Stimulated activated CD8-positive, alpha-beta memory T cell treated with anti-CD3 and anti-CD28 coated beads, Interleukin-4, amount 100 ng/mL, for 24 hours (primary cell): Measurements from ENCODE around the gene SEPHS2.
"Not testable (repeated sequence)": the region's sequence is repeated elsewhere in the genome, so short reads cannot be mapped to it uniquely, and the experiment has no call there.

ENCODE experiments used
- DNase-seq: peaks from one replicate; pipeline ENCODE4 v3.0.0-alpha.2; 2020; ENCODE audit warnings: low read depth

Gene SEPHS2

DNA sequence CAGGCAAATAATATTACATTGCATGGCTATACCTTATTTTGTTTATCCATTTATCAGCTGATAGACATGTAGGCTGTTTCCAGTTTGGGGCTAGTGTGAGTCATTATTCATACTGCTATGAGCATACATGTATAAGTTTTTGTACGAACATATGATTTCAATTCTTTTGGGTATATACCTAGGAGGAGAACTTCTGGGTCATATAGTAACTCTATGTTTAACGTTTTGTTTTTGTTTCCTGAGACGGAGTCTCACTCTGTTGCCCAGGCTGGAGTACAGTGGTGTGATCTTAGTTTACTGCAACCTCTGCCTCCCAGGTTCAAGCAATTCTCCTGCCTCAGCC is 24.5 kb upstream of the SEPHS2 start:
- DNase-seq, result no peak

DNA sequence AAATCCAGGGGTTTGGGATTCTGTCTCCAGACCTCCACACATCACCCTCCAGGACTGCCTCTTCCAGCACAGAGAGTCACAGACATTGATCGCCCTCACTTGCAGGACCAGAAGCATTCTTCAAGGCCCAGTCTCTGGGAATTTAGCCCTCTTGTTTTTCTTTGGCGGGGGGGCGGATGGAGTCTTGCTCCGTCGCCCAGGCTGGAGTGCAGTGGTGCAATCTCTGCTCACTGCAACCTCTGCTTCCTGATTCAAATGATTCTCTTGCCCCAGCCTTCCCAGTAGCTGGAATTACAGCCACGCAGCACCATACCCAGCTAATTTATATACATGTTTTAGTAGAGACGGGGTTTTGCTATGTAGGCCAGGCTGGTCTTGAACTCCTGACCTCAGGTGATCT is 18.4 kb upstream of the SEPHS2 start:
- DNase-seq, result no peak

DNA sequence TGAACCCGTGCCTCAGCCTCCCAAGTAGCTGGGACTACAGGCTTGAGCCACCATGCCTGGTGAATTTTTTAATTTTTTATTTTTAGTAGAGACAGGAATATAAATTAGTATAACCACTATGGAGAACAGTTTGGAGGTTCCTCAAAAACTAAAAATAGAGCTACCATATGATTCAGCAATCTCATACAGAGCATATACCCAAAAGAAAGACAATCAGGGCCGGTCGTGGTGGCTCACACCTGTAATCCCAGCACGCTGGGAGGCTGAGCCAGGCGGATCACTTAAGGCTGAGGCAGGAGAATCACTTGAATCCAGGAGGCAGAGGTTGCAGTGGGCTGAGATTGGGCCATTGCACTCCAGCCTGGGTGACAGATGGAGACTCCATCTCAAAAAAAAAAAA is 15.8 kb upstream of the SEPHS2 start:
- DNase-seq, result not testable (repeated sequence)

DNA sequence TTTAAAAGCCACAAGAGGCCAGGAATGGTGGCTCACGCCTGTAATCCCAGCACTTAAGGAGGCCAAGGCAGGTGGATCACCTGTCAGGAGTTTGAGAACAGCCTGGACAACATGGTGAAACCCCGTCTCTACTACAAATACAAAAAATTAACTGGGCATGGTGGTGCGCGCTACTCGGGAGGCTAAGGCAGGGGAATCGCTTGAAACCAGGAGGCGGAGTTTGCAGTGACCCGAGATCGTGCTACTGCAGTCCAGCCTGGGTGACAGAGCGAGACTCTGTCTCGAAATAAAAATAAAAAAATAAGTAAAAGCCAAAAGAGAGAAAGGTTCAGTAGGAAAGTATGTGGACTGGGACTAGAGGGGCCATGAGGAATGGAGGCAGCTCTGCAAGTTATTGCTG is 13.8 kb upstream of the SEPHS2 start:
- DNase-seq, result no peak

DNA sequence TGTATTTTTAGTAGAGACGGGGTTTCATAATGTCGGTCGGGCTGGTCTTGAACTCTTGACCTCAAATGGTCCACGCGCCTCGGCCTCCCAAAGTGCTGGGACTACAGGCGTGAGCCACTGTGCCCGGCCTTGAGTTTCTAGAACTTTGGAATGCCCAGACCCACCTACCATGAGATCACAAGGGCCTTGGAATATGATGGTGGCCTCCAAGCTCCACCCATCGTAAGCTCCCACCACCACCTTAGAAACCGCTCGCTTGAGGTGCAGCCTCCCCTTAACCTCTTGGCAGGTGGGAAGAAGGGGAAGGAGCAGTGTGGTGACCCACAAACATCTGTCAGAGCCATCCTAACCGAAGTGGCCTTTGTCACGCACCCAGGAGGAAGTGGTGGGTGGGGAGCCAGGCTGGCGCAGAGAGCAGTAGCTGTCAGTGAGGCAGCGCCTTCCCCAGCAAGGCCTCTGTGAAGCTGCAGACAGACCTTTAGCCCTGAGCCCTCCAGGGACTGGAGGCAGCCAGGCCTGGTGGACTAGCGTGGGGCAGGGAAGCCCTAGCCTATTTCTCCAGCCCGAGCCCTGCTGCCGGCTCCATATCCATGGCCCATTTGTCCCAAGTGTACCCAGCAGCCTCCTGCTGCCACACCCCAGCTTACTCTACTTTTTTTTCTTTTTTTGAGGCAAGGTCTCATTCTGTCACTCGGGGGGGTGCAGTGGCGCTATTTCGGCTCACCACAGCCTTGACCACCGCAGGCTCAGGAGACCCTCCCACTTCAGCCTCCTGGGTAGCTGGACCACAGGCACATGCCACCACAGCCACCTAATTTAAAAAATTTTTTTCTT is 13.1 kb upstream of the SEPHS2 start:
- DNase-seq, result peak; percentile 84

DNA sequence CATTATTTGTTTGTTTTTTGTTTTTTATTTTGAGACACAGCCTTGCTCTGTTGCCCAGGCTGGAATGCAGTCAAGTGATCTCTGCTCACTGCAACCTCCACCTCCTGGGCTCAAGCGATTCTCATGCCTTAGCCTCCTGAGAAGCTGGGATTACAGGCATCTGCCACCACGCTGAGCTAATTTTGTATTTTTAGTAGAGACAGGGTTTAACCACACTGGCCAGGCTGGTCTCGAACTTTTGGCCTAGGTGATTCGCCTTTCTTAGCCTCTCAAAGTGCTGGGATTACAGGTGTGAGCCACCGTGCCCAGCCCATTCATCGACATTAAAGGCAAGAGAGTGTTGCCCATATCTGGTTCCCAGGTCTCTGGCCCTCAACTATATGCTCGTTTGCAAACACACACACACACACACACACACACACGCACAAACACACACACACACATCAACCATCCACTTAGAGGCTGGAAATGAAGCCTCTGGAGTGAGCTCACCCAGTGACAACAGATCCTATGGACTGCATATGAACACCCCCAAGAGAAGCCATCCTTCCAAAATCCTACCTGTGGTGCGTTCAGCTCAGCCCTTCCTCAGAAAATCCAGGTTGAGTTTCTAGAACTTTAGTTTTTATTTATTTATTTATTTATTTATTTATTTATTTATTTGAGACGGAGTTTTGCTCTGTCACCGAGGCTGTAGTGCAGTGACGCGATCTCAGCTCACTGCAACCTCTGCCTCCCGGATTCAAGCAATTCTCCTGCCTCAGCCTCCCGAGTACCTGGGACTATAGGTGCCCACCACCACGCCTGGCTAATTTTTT is 12.3 kb upstream of the SEPHS2 start:
- DNase-seq, result no peak

DNA sequence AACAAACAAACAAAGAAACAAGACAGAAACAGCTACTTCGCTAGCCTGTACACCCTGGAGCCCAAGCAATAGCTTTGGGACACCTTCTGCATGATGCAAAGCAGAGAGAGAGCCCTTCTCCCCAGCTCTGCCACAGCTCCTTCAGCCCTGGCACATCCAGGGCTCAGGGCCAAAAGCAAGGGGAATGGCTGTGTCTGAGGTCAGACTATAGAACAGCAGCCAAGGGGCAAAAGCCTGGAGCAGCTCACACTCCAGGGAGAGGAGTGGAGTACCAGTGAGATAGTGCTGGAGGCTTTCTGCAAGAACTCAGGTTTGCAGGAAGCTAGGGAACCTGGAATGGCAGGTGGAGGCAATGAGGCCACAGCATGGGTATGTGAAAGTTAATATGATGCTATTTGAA is 11.6 kb upstream of the SEPHS2 start:
- no peak for DNase-seq

DNA sequence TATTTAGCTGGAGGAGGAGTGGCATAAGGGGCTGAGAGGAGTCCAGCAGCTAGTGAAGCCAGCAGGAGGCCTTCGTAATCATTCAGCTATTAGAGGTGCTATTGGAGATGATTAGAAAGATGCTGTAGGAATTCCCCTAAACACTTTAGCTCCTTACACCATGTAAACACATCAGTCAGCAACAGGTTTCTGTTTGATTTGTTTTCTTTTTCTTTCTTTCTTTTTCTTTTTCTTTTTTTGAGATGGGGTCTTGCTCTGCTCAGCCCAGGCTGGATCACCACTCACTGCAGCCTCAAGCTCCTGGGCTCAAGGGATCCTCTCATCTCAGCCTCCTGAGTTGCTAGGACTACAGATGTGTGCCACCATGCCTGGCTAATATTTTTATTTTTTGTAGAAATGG is 10.6 kb upstream of the SEPHS2 start:
- DNase-seq, result no peak

DNA sequence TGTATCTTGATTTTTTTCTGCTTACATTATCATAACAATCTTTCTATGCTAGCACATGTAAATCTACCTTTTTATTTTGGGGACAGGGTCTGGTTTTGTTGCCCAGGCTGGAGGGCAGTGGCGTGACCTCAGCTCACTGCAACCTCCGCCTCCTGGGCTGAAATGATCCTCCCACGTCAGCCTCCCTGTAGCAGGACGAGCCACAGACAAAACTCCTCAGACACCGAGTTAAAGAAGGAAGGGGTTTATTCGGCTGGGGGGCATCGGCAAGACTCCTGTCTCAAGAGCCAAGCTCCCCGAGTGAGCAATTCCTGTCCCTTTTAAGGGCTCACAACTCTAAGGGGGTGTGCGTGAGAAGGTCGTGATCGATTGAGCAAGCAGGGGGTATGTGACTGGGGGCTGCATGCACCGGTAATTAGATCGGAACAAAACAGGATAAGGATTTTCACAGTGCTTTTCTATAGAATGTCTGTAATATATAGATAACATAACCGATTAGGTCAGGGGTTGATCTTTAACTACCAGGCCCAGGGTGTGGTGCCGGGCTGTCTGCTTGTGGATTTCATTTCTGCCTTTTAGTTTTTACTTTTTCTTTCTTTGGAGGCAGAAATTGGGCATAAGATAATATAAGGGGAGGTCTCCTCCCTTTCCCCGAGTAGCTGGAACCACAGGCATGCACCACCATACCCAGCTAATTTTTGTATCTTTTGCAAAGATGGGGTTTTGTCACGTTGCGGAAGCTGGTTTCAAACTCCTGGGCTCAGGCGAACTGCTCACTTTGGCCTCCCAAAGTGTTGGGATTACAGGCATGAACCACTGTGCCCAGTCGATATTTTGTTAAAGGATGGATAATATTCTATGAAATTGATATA is 7.3 kb upstream of the SEPHS2 start:
- DNase-seq, result not testable (repeated sequence)

DNA sequence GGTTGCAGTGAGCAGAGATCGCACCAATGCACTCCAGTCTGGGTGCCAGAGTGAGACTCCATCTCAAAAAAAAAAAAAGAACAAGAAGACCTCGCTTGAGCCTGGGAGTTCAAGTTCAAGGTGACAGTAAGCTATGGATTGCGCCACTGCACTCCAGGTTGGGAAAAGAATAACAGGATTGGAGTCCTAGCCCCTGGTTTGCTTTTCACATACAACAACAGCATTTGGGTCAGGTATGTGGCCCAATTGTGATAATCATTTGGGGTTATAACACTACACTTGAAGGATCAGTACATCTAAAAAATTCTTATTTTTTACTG is 3.4 kb upstream of the SEPHS2 start:
- no peak for DNase-seq

DNA sequence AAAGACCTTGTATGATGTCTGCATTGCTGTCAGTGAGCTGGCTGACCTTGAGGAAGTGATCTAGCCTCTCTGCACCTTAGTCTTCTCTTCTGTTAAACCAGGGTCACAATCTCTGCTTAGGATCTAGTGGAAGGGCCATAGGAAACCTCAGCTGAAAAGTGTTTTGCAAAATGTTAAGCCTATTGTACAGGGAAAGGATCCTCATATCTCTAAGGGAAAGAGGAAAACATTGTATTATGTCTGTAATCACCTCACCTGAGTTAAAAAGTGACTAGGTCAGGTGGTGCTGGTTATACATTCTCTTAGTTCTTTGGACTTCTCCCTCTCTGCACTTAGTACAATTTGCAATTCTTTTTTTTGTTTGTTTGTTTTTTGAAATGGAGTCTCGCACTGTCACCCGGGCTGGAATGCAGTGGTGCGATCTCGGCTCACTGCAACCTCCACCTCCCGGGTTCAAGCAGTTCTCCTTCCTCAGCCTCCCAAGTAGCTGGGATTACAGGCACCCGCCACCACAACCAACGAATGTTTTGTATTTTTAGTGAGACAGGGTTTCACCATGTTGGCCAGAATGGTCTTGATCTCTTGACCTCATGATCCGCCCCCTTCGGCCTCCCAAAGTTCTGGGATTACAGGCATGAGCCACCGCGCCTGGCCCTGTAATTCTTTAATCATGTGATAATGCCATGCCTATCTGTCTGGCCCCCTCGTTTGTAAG is 2.0 kb upstream of the SEPHS2 start:
- DNase-seq, result no peak

DNA sequence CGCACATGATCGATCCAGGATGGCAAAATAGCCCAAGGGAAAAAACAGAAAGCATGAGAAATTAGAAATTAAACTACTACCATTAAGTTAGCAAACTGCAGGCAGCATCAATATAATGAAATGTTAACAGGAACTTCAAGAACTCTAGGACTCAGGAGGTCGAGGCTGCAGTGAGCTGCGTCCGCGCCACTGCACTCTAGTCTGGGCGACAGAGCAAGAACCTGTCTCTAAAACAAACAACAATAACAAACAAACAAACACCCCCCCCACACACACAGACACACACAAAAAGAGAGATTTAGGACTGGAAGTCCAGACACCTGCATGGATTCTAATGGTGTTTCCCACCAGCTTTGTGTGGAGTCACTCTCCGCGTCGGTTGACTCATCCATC is 525 bp upstream of the SEPHS2 start:
- no peak for DNase-seq

DNA sequence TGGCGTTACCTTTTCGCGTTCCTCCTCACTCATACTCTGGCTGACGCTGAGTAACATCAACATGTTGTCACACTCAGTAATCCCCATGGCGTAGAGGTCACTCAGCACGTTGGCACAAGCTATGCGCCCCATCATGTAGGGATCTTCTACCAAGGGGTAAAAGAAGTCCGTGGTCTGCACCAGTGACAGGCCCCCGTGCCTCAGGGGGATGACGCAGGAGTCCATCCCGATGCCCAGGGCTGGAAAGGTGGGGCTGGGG is 596 bp downstream of the SEPHS2 start:
- DNase-seq, result no peak

DNA sequence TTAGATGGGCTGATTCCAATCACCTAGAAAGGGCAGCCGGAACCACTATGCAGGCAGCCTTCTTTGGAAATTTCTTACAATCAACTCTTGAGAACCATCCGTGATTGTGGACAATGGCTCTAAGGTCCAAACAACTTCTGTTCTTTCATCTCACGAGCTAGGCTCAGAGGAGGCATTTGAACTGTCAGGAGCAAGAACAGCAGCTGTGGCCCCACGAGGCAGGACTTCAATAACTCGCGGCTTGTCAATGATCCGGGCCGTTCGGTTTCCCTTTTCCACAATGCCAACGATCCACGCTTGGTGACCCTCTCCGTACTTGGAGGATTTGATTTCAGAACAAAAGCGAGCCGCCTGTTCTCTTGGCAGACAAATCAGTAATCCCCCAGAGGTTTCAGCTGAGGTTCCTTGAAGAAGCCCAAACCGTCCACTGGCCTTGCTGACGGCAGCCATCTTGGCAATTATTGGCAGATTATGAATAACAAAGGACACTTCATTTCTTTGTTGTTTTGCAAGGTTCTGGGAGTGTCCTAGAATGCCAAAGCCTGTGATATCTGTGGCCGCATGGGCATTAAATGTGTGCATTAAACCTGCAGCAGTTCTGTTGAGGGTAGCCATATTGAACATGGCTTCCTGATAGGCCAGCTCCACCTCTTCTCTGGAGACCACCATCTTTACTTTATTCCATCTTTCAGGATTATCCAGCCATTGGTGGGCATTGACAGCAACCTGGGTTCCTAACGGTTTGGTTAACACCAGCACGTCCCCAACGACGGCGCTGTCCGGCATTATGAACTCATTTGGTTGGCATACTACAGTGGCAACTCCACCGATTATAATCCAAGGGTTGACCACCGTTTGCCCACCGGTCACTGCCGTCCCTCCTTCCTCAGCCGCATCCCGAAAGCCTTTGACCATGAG is 1.2 kb downstream of the SEPHS2 start:
- no peak for DNase-seq

DNA sequence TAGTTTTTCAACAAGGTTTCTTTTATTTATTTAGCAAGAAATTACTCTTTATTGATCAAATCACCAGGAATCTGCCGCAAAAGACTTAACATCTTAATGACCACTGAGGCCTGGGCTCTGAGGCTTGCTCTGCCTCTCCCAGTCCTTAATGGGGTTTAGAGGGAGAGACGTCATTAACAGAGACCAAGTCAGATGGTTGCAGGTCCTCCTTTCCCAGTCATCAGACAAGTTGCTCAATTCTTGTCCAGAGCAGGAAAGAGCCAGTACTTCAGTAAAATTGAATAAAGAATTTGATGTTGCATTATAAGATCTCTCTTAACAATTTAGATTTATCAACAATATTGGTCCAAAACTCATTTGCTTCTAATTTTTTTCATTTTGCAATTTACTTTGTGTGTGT is 2.0 kb downstream of the SEPHS2 start:
- DNase-seq, result no peak

DNA sequence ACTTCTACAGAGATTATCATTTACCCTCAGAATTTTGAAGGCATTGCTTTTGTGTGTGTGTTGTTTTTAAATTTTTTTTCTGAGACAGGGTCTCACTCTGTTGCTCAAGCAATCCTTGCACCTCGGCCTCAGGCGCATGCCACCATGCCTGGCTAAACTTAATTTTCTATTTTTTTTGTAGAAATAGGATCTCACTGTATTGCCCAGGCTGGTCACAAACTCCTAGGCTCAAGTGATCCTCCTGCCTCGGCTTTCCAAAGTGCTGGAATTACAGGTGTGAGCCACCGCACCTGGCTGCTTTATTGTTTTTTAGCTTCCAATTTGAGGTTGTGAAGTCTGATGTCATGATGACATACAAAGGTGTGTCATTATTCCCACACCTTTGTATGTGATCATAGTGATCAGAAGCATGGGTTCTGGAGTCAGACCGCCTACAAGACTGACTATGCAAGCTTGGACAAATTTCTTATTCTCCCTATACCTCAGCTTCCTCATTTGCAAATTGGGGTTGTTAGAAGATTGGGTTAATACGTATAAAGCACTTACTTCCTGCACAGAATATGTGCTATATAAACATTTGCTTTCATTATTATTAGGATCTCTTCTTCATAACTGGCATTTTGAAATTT is 5.8 kb downstream of the SEPHS2 start:
- no peak for DNase-seq

DNA sequence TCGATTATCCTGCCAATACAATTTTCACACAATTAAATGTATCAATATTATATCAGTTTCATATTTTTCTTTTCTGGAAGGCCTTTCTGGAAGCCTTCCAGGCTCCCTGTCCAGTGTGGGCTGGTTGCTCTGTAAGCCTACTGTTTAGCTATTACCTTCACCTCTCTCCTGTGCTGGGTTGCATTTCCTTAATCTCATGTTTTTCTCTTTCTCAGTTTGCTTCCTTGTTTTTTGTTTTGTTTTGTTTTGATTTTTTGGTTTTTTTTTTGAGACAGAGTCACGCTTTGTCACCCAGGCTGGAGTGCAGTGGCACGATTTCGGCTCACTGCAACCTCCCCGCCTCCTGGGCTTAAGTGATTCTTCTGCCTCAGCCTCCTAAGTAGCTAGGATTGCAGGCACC is 6.8 kb downstream of the SEPHS2 start:
- DNase-seq, result no peak

DNA sequence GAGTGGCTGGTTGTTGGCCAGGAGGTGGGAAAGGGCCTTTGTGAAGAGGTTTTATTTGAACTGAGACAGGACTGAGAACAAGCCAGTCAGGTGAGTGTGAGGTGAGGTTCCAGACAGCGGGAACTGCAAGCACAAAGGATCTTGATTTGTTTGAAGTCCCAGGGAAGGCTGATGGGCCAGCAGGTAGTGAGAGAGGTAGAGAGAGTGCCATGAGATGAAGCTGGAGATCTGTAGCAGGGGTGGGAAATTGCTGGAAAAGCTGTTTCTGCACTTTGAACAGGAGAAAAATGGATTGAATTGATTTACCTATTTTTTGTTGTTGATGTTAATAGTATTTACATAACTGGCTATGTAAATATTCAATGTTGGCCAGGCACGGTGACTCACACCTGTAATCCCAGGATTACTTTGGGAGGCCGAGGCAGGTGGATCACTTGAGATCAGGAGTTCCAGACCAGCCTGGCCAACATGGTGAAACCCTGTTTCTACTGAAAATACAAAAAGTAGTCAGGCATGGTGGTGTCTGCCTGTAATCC is 8.1 kb downstream of the SEPHS2 start:
- DNase-seq, result no peak

DNA sequence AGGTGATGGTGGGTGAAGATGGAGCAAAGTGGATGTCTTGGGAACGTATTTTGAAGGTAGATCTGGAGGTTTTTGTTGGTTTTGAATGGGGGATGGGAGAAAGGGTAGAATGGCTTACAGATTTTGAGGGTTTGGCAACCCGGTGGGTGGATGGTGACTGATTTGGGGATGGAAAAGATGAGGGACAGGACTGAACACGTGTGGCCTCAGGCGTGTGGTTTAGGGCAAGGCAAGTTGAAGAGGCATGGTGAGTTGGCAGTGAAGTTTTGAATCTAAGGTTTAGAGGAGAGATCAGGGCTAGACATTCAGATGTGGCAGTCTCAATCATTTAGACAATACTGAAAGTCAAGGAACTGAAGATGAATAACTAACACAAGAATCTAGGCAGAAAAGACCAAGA is 10.8 kb downstream of the SEPHS2 start:
- DNase-seq, result peak; percentile 18

DNA sequence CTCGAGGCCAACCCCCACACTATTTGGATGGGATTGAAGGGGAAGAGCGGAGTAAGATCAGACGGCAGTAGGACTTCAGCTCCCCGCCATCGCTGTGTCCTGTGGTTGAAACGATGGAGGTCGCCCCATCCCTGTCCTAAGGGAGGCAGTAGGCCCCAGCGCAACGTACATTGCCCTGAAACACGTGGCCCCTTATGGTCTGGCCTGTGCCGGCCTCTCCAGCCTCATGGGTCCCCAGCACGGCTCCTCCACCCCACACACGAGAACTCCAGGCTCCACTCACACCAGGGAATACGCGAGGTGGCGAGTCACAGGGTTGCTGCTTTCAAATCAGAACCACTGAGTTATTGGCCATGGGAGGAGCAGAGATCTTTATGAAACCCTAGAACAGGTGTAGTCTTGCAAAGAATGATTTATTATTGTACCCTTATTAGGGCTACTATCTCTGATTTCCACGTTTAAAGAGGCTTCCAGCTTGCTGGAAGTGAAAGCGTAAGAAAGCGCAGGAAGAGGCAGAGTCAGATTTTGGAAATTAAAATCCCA is 15.2 kb downstream of the SEPHS2 start:
- DNase-seq, result no peak
